OCI-LY3 (cell line): ENCODE data around the gene NKAIN2.

Experiments used
- EZH2phosphoT487 ChIP-seq: fragments of 200-600 bp; shearing (Covaris generic); IDR thresholded peaks from 2 replicates; pipeline ENCODE4 v1.6.1; 2018; ENCODE audit warnings: antibody characterized with exemption, mixed run types, low read depth
- TF ChIP-seq, protein P1 (sequence below): fragments of 200-600, 300-600 bp; sonication (generic); IDR thresholded peaks from 2 replicates; pipeline ENCODE4 v1.5.1; 2014; ENCODE audit warnings: antibody characterized with exemption, low read length, low read depth

DNA sequence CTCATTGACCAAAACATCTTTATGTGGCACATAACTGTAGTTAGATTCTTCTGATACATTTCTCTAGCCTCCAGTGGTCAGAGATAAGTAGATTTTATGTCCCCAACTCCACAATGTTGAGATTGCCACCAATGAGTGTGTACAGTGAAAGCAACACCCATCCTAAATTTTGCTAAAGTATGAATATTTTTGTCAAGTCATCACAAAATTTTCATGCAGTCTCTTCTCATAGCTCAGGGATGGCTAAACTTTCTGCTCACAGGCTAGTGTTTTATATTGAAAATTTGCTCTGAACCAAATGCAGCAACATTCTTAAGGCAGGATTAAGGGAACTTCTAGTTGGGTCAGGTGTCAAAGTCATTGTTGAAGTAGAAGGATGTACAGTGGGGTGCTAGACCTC, 203.6 kb downstream of the NKAIN2 start:
- TF ChIP-seq, protein P1, sequence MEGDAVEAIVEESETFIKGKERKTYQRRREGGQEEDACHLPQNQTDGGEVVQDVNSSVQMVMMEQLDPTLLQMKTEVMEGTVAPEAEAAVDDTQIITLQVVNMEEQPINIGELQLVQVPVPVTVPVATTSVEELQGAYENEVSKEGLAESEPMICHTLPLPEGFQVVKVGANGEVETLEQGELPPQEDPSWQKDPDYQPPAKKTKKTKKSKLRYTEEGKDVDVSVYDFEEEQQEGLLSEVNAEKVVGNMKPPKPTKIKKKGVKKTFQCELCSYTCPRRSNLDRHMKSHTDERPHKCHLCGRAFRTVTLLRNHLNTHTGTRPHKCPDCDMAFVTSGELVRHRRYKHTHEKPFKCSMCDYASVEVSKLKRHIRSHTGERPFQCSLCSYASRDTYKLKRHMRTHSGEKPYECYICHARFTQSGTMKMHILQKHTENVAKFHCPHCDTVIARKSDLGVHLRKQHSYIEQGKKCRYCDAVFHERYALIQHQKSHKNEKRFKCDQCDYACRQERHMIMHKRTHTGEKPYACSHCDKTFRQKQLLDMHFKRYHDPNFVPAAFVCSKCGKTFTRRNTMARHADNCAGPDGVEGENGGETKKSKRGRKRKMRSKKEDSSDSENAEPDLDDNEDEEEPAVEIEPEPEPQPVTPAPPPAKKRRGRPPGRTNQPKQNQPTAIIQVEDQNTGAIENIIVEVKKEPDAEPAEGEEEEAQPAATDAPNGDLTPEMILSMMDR: no peak
- no peak for TF ChIP-seq EZH2phosphoT487
